ENCODE results near the gene OXNAD1. TPM values are rescaled to one million over a fixed set of nuclear protein-coding genes. Genes with fewer than 3 reads are reported as not detected.

Gene OXNAD1
- total RNA-seq, 1 donor from 2014 or later: 18.5 TPM

DNA sequence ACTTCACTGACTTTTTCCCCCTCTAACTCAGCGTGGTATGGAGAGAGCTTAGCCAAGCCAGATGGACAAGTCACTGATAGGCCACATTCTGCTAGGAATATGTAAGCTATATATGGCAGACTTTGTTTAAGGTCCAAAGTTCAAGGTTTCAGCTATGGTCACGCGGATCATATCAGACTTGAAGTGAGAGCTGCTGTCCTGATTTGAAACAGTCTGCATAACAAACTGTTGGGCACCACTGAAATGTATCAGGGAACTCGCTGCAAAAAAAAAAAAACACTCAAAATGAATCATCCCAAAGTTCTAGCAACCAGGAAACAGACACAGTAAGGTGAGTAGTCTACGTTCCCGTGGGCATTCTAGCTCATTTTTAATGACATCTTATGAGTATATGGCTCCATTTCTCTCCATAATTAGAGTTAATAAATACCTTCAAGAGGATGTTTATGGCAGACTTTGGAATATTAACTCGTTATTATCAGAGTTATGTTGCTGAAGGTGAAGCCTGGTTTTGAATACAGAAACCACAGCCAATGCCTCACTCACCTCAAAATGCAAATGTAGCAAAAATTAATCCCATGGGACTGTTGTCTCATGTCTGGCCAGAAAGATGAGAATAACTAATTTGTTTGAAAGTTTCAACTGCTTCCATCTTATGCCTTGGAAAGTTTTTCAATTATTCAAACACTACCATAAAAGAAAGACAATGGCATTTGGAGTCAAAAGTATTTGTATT, 12.6 kb upstream of the OXNAD1 start:
- DNase-seq (ENCODE audit: low spot score, unreplicated experiment): no peak
- no peaks in the 10 kb centered on the region for H3K9me3 Mint-ChIP-seq (ENCODE audit: low read depth)
- no peaks in the 10 kb centered on the region for H3K36me3 Mint-ChIP-seq (ENCODE audit: insufficient read depth)
- H3K27me3 Mint-ChIP-seq: no peaks in the 10 kb centered on the region
- peak overlapping the region; percentile 35 for H3K27ac Mint-ChIP-seq
- peaks cover 4% of the 10 kb centered on the region for H3K4me1 Mint-ChIP-seq (ENCODE audit: low read depth)
- no peak for TF ChIP-seq CTCF (IDR thresholded peaks at IDR 0.05; ENCODE audit: unreplicated experiment)
- H3K4me3 Mint-ChIP-seq (ENCODE audit: low read depth): no peak overlapping the region

GRCh38 chr3:16252988-16253387, 12.0 kb upstream of the OXNAD1 start:
- Mint-ChIP-seq H3K27ac (no peak overlapping the region), H3K27me3 (no peaks in the 10 kb centered on the region), H3K36me3 (ENCODE audit: insufficient read depth) (no peaks in the 10 kb centered on the region), H3K9me3 (ENCODE audit: low read depth) (no peaks in the 10 kb centered on the region), H3K4me3 (ENCODE audit: low read depth) (no peak overlapping the region), H3K4me1 (ENCODE audit: low read depth) (peaks cover 4% of the 10 kb centered on the region)
- no peak for TF ChIP-seq CTCF (IDR thresholded peaks at IDR 0.05; ENCODE audit: unreplicated experiment)
- no peak for DNase-seq (ENCODE audit: low spot score, unreplicated experiment)

- H3K9me3 Mint-ChIP-seq (ENCODE audit: low read depth): no peaks in the 10 kb centered on the region
- no peak overlapping the region for H3K4me3 Mint-ChIP-seq (ENCODE audit: low read depth)
- no peaks in the 10 kb centered on the region for H3K27me3 Mint-ChIP-seq
- no peak overlapping the region for H3K27ac Mint-ChIP-seq
- no peaks in the 10 kb centered on the region for H3K36me3 Mint-ChIP-seq (ENCODE audit: insufficient read depth)
- peaks cover 4% of the 10 kb centered on the region for H3K4me1 Mint-ChIP-seq (ENCODE audit: low read depth)
- TF ChIP-seq CTCF (IDR thresholded peaks at IDR 0.05; ENCODE audit: unreplicated experiment): no peak
- no peak for DNase-seq (ENCODE audit: low spot score, unreplicated experiment)
These were observed 11.4 kb upstream of the OXNAD1 start for GRCh38 chr3:16253601-16254000.

DNA sequence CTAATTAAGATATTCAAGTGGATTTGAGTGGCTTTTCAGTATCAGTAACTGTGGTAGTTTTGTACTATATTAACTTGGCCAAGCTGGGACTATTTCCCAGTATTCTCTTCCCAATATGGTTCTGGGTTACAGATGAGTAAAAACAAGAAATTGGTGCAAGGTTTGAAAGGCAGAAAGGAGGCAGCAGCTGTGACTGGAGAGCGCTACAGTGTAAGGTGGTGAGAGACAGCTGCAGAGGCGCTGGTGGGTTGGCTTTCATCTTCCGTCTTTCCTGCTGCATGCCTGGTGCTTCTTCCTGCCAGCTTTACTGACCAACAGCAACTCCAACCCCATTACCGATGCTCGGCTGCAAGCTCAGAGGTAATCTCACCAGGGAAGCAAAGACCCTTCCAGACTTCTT, 10.1 kb upstream of the OXNAD1 start:
- no peak overlapping the region for H3K4me3 Mint-ChIP-seq (ENCODE audit: low read depth)
- H3K27ac Mint-ChIP-seq: no peak overlapping the region
- H3K4me1 Mint-ChIP-seq (ENCODE audit: low read depth): peaks cover 4% of the 10 kb centered on the region
- no peaks in the 10 kb centered on the region for H3K9me3 Mint-ChIP-seq (ENCODE audit: low read depth)
- DNase-seq (ENCODE audit: low spot score, unreplicated experiment): no peak
- H3K27me3 Mint-ChIP-seq: no peaks in the 10 kb centered on the region
- no peak for TF ChIP-seq CTCF (IDR thresholded peaks at IDR 0.05; ENCODE audit: unreplicated experiment)
- H3K36me3 Mint-ChIP-seq (ENCODE audit: insufficient read depth): no peaks in the 10 kb centered on the region

- Mint-ChIP-seq H3K27me3 (no peaks in the 10 kb centered on the region), H3K27ac (no peak overlapping the region), H3K36me3 (ENCODE audit: insufficient read depth) (no peaks in the 10 kb centered on the region), H3K4me3 (ENCODE audit: low read depth) (no peak overlapping the region), H3K9me3 (ENCODE audit: low read depth) (no peaks in the 10 kb centered on the region), H3K4me1 (ENCODE audit: low read depth) (peaks cover 4% of the 10 kb centered on the region)
- no peak for DNase-seq (ENCODE audit: low spot score, unreplicated experiment)
- no peak for TF ChIP-seq CTCF (IDR thresholded peaks at IDR 0.05; ENCODE audit: unreplicated experiment)
These were observed 9.7 kb upstream of the OXNAD1 start for GRCh38 chr3:16255326-16255725.
